ENCODE measurements around the gene SSH2.

GRCh38 chr17:29930409-29931010, 482 bp upstream of the SSH2 start:
- TF ChIP-seq EZH2phosphoT487 (IDR thresholded peaks at IDR 0.05; ENCODE audit: low read depth) (no peak), CTCF (IDR thresholded peaks at IDR 0.05; ENCODE audit: low read depth, low read length) (no peak)

Measured in OCI-LY3 (cell line).